GM23338 (cell line): Measurements from ENCODE around the gene UNKL.

Source experiments
- CREB1 ChIP-seq: fragments of 250-450 bp; sonication (Bioruptor Pico); IDR thresholded peaks from 2 replicates; pipeline ENCODE4 v1.5.0; 2020; ENCODE audit warnings: low read depth, mild to moderate bottlenecking, moderate library complexity
- CTCF ChIP-seq, 2 experiments: fragments of 200-600 bp in 1 of 2; sonication (generic) in 1 of 2; conservative IDR thresholded peaks; 2 replicates each; pipeline versions ENCODE4 v1.5.1 to v1.6.1; 2016 to 2017; ENCODE audit warnings: antibody characterized with exemption in 2 of 2, low read depth in 2 of 2, mild to moderate bottlenecking in 2 of 2, moderate library complexity in 1 of 2
- ETS1 ChIP-seq: IDR thresholded peaks from 2 replicates; pipeline ENCODE4 v1.6.1; 2016; ENCODE audit warnings: antibody characterized with exemption
- EZH2 ChIP-seq: fragments of 200-600 bp; sonication (generic); IDR thresholded peaks from one replicate; pipeline ENCODE4 v1.8.0; 2017; ENCODE audit warnings: antibody characterized with exemption, mild to moderate bottlenecking, low read depth; ENCODE audit not compliant: unreplicated experiment
- EZH2phosphoT487 ChIP-seq: fragments of 200-600 bp; sonication (generic); IDR thresholded peaks from one replicate; pipeline ENCODE4 v1.8.1; 2018; ENCODE audit warnings: antibody characterized with exemption; ENCODE audit not compliant: unreplicated experiment
- JUNB ChIP-seq: IDR thresholded peaks from one replicate; pipeline ENCODE4 v1.6.1; 2016; ENCODE audit warnings: antibody characterized with exemption; ENCODE audit not compliant: unreplicated experiment
- NANOG ChIP-seq: IDR thresholded peaks from 2 replicates; pipeline ENCODE4 v1.6.1; 2016; ENCODE audit warnings: antibody characterized with exemption, borderline replicate concordance
- POLR2AphosphoS5 ChIP-seq: IDR thresholded peaks from 2 replicates; pipeline ENCODE4 v1.6.1; 2016; ENCODE audit warnings: antibody characterized with exemption, low read depth
- REST ChIP-seq: IDR thresholded peaks from one replicate; pipeline ENCODE4 v1.6.1; 2018; ENCODE audit warnings: antibody characterized with exemption; ENCODE audit not compliant: unreplicated experiment
- STAT1 ChIP-seq: IDR thresholded peaks from one replicate; pipeline ENCODE4 v1.6.1; 2016; ENCODE audit warnings: antibody characterized with exemption; ENCODE audit not compliant: unreplicated experiment
- ZNF114 ChIP-seq: fragments of 250-450 bp; sonication (Bioruptor Pico); IDR thresholded peaks from 2 replicates; pipeline ENCODE4 v1.5.0; 2020; ENCODE audit warnings: mild to moderate bottlenecking, moderate library complexity
- ZNF331 ChIP-seq: fragments of 250-450 bp; sonication (Bioruptor Pico); IDR thresholded peaks from 2 replicates; pipeline ENCODE4 v1.5.0; 2020; ENCODE audit warnings: low read depth, mild to moderate bottlenecking, moderate library complexity
- ZNF462 ChIP-seq: fragments of 250-450 bp; sonication (Bioruptor Pico); IDR thresholded peaks from 2 replicates; pipeline ENCODE4 v1.5.0; 2020; ENCODE audit warnings: mild to moderate bottlenecking, moderate library complexity

- TF ChIP-seq CTCF (conservative IDR thresholded peaks at IDR 0.05; ENCODE audit: low read depth in 2 of 2) (no peak), REST (no peak), POLR2AphosphoS5 (no peak), EZH2phosphoT487 (no peak), STAT1 (no peak), EZH2 (no peak), CREB1 (CRISPR knock-in tag) (no peak), JUNB (no peak), ETS1 (no peak), NANOG (no peak), ZNF331 (CRISPR knock-in tag) (no peak), ZNF462 (CRISPR knock-in tag) (no peak), ZNF114 (no peak)
These were observed 75.4 kb downstream of the UNKL start for GRCh38 chr16:1338855-1339675.
